ENCODE results near the gene DOCK1. TPM values are rescaled to one million over a fixed set of nuclear protein-coding genes. Genes with fewer than 3 reads are reported as not detected.

Gene DOCK1
- total RNA-seq, 2 donors from 2014 or later, result 0.34 to 0.67 TPM

DNA sequence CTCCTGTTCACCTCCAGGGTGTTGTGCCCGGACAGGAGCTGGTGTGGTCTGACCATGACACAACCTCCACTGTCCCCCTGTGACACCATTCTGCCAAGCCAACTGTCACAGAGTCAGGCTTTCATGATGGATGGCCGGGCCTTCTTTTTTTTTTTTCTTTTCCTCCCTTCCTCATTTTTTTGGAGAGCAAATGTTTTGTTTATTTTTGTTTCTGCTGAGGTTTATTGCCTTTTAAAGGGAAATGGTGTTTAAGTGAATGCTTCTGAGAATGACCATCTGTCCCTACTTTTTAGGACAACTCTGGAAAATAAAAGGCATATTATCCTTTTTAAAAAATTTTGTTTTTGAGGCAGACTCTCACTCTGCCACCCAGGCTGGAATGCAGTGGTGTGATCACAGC, 528.8 kb downstream of the DOCK1 start:
- Mint-ChIP-seq H3K27ac (no peak overlapping the region), H3K4me1 (no peaks in the 10 kb centered on the region), H3K36me3 (ENCODE audit: low read depth) (no peaks in the 10 kb centered on the region), H3K9me3 (no peaks in the 10 kb centered on the region), H3K27me3 (no peaks in the 10 kb centered on the region), H3K4me3 (no peak overlapping the region)
- no peak for ATAC-seq (replicated peaks)

DNA sequence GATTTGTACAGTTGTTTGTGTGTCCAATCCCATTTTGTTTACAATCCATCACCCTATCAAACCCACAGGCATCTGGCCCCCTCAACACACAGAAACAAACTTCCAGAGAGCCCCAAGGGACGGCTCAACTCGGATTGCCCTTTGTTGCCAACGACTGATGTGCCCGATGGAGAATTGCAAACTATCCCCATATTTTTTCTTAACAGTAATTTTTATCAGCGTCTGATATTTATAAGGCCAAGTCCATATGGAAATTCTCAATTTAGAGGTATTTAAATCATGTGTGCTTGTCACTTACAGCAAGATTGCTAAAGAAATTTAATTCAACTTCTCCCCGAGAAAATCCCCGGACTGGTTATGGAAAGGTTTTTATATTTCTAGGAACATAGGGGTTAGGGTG, 530.0 kb downstream of the DOCK1 start:
- no peak for ATAC-seq (replicated peaks)
- H3K4me3 Mint-ChIP-seq, result no peak overlapping the region

DNA sequence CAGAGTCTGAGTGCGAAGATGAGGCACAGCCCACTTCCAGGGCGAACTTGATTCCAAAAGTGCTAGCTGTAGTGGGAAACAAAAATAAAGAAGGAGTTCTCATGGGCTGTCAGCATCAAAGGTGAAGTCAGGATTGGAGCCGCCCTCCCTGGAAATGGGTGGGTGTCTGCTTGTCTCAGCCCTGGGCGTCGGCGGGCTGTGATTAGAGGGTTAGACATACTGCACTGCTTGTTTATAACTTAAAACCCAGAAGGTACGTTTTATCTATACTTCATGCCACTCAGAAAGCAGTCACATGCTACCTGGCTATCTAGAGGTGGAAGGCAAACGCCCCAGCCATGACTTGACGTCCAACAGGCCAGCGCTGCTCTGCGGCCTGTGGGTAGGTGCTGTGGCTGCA, 535.1 kb downstream of the DOCK1 start:
- H3K36me3 Mint-ChIP-seq (ENCODE audit: low read depth), result no peaks in the 10 kb centered on the region
- ATAC-seq (replicated peaks), result no peak

More for the DNA sequence above, 530.0 kb downstream of the DOCK1 start:
- Mint-ChIP-seq H3K9me3 (no peaks in the 10 kb centered on the region), H3K27me3 (no peaks in the 10 kb centered on the region), H3K27ac (no peak overlapping the region), H3K36me3 (ENCODE audit: low read depth) (no peaks in the 10 kb centered on the region), H3K4me1 (no peaks in the 10 kb centered on the region)

DNA sequence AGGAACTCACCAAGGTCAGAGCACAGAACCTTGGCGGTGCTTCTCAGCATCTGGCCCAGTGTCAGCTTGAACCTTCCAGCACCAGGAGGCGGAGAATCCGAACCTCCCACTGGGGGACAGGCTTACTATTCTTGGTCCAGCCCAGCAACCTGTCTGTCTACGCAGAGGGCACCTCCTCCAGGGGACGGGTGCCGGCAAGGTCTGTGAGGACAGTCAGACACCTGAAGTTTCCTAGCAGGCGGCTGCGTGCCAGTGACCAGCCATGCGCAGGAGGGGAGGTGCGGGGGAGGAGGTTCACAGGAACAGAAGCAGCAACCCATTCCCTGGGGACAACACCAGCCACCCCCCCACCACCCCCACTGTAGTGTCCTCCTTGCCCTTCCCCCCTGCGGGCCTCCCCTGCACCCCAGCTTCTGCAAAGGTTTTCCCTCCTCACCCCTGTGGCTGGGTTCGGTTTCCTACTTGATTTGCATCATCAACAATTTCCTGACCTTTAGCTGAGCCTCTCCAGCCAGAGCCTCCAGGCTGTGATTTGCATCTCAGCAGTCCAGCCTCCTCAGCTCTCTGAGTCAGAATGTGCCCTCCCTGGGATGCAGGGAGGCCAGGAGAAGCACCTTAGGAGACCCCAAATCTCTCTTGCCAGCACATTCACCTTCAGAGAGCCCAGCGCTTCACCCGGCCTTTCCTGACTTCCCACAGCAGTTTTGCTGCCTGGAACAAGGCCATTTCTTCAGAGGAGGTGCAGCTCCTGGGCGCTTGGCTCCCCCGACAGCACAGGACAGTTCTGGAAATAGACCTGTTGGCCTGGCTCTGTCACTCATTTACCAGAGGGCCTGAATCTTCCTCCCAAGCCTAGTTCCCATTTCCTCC, 536.4 kb downstream of the DOCK1 start:
- Mint-ChIP-seq H3K27me3 (no peaks in the 10 kb centered on the region), H3K36me3 (ENCODE audit: low read depth) (no peaks in the 10 kb centered on the region), H3K9me3 (no peaks in the 10 kb centered on the region), H3K4me1 (no peaks in the 10 kb centered on the region), H3K27ac (no peak overlapping the region), H3K4me3 (no peak overlapping the region)
- ATAC-seq (replicated peaks), result no peak

More for the DNA sequence above, 535.1 kb downstream of the DOCK1 start:
- Mint-ChIP-seq H3K27me3 (no peaks in the 10 kb centered on the region), H3K4me1 (no peaks in the 10 kb centered on the region), H3K27ac (no peak overlapping the region), H3K4me3 (no peak overlapping the region), H3K9me3 (no peaks in the 10 kb centered on the region)

DNA sequence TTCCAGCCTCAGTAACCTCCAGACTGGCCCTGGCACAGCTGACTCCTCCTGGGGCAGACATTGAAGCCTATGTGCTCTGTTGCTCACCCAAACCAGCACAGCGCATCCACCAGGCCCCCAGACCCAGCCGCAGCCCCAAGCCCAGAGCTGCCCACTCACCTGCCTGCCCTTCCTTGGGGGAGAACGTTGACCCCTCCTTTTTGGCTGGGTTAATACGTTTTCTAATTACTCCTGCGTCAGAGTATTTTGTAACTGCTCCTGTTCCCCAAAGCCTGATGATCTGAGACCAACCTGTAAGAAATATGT, 536.9 kb downstream of the DOCK1 start:
- Mint-ChIP-seq H3K4me3 (no peak overlapping the region), H3K4me1 (no peaks in the 10 kb centered on the region), H3K9me3 (no peaks in the 10 kb centered on the region), H3K27ac (no peak overlapping the region), H3K27me3 (no peaks in the 10 kb centered on the region), H3K36me3 (ENCODE audit: low read depth) (no peaks in the 10 kb centered on the region)
- no peak for ATAC-seq (replicated peaks)

DNA sequence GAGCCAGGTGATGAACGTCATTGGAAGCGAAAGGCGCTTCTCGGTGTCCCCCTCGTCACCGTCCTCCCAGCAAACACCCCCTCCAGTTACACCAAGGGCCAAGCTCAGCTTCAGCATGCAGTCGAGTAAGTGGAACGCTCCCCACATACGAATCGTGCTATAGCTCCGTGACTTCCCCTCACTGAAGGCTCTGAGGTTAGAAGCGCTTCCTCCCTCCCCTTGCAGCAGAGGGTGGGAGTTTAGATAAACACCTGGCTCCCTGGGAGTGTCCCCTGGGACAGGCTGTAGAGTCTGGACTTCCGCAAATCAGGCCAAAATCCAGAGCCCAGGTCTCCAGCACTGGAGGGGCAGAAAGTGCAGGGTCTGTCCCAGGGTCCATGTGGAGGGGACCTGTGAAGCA, 538.9 kb downstream of the DOCK1 start:
- no peak for ATAC-seq (replicated peaks)
- Mint-ChIP-seq H3K36me3 (ENCODE audit: low read depth) (no peaks in the 10 kb centered on the region), H3K27ac (no peak overlapping the region), H3K4me1 (no peaks in the 10 kb centered on the region), H3K4me3 (no peak overlapping the region), H3K27me3 (no peaks in the 10 kb centered on the region), H3K9me3 (no peaks in the 10 kb centered on the region)

DNA sequence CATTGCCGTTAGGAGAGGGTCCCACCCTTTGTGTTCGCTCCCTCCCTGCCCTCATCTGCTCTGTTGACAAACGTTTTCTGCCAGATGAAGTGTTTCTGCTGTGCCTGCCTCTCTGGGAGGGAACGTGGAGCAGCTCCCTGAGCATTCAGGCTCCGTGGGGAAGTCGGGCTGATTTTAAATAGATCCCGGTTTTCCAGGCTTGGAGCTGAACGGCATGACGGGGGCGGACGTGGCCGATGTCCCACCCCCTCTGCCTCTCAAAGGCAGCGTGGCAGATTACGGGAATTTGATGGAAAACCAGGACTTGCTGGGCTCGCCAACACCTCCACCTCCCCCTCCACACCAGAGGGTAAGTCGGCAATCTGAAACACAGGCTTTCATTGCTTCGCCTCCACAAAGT, 542.0 kb downstream of the DOCK1 start:
- Mint-ChIP-seq H3K27me3 (no peaks in the 10 kb centered on the region), H3K4me3 (no peak overlapping the region), H3K9me3 (no peaks in the 10 kb centered on the region), H3K4me1 (no peaks in the 10 kb centered on the region), H3K27ac (no peak overlapping the region), H3K36me3 (ENCODE audit: low read depth) (no peaks in the 10 kb centered on the region)
- no peak for ATAC-seq (replicated peaks)

DNA sequence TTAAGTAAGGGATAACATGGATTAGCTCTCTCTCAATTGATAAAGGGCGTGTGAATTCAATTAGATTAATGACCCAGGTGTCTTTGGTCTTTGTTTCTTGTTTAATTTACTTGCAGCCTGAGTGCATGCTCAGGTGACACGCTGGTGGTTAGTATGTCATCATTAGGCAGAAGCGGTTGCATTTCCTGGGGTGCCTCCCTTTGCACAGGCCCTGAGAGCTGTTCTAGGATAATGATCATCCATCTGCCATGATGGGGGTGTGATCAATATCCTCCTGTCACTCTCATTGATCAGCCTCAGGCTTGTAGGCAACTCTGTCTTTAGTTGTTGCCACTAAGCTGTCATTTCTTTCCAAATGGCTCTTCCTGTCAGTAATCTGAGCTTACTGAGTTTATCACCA, 544.3 kb downstream of the DOCK1 start:
- no peak overlapping the region for H3K27ac Mint-ChIP-seq
- no peaks in the 10 kb centered on the region for H3K36me3 Mint-ChIP-seq (ENCODE audit: low read depth)
- no peaks in the 10 kb centered on the region for H3K9me3 Mint-ChIP-seq
- H3K4me3 Mint-ChIP-seq, result no peak overlapping the region
- no peaks in the 10 kb centered on the region for H3K27me3 Mint-ChIP-seq
- H3K4me1 Mint-ChIP-seq, result no peaks in the 10 kb centered on the region
- ATAC-seq (replicated peaks), result no peak

DNA sequence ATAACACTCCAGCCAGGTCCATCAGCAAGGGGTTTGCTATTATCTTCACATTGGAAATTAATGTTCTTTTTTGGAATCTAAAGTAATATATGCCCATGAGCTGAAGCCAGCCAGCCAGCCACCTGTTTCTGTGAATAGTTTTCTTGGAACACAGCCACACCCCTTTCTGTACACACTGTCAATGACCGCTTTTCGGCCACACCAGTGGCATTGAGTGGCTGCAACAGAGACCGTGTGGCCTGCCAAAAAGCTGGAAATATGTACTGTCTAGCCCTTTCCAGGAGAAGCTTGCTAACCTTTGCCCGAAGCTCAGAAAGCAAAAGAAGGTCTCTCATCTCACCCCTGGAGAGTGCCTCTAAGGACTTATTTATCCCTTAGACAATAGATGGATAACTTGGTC, 545.4 kb downstream of the DOCK1 start:
- ATAC-seq (replicated peaks), result no peak
- Mint-ChIP-seq H3K9me3 (no peaks in the 10 kb centered on the region), H3K4me1 (no peaks in the 10 kb centered on the region), H3K27me3 (no peaks in the 10 kb centered on the region), H3K27ac (no peak overlapping the region), H3K36me3 (ENCODE audit: low read depth) (no peaks in the 10 kb centered on the region), H3K4me3 (no peak overlapping the region)

DNA sequence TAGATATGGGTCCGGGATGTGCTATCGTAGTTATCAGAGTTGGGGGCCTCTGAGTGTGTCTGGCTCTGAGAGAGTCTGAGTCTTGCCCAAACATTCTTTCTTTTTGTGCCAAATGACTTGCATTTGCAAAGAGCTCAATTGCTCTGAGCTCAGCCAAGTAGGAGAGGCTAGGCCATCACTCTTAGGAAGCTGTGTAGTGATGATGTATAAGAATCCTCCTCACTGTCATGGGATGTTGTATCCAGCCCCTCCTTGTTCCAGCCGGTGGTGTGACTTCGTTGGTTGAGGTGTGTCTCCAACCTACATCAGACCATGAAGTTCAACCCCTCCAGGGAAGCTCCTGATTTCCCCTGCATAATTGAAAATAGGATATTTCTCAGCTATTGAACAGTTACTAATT, 546.4 kb downstream of the DOCK1 start:
- Mint-ChIP-seq H3K4me3 (no peak overlapping the region), H3K36me3 (ENCODE audit: low read depth) (no peaks in the 10 kb centered on the region), H3K27ac (no peak overlapping the region), H3K9me3 (peaks cover 5% of the 10 kb centered on the region), H3K4me1 (no peaks in the 10 kb centered on the region), H3K27me3 (peaks cover 7% of the 10 kb centered on the region)
- no peak for ATAC-seq (replicated peaks)

DNA sequence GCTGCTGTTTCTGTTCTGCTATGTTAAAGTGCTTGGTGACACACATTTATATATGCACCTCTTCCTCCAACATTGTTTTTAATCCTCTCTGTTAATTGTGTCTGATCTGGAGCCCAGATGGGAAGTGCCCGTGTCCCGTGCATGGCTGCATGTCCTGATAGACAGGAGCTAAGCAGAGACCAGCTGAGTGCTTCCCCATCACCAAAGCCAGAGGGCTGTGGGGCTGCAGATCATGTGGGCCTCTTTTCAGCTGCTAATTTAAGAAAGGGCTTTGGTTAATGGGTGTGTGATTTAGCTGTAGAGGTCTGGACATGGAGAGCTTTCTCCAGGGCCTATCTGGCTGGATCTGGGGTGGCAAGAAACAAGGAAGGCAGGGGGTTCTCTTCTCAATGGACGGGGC, 547.3 kb downstream of the DOCK1 start:
- no peak overlapping the region for H3K27ac Mint-ChIP-seq
- H3K36me3 Mint-ChIP-seq (ENCODE audit: low read depth), result no peaks in the 10 kb centered on the region
- no peak overlapping the region for H3K4me3 Mint-ChIP-seq
- no peaks in the 10 kb centered on the region for H3K4me1 Mint-ChIP-seq
- peaks cover 7% of the 10 kb centered on the region for H3K27me3 Mint-ChIP-seq
- no peak for ATAC-seq (replicated peaks)
- H3K9me3 Mint-ChIP-seq, result peaks cover 5% of the 10 kb centered on the region

DNA sequence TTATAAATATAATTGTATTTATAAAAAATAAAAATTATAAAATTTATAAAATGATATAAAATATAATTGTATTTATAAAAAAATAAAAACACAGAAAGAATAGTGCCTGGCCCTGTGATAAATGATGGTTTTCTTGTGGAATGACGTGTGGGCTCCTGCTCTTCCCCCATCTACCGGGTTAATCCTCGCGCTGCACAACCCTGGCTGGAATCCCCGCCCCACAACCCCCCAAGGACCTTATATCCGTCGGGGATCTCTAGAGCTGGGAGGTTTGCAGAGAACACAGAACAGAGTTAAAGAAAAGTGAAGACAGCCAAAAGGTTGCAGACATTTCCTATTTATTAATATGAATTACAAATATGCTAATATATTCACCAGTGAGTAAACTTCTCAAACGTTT, 548.5 kb downstream of the DOCK1 start:
- Mint-ChIP-seq H3K36me3 (ENCODE audit: low read depth) (no peaks in the 10 kb centered on the region), H3K27me3 (peaks cover 7% of the 10 kb centered on the region), H3K9me3 (peaks cover 9% of the 10 kb centered on the region), H3K4me1 (no peaks in the 10 kb centered on the region), H3K27ac (no peak overlapping the region), H3K4me3 (no peak overlapping the region)
- no peak for ATAC-seq (replicated peaks)

DNA sequence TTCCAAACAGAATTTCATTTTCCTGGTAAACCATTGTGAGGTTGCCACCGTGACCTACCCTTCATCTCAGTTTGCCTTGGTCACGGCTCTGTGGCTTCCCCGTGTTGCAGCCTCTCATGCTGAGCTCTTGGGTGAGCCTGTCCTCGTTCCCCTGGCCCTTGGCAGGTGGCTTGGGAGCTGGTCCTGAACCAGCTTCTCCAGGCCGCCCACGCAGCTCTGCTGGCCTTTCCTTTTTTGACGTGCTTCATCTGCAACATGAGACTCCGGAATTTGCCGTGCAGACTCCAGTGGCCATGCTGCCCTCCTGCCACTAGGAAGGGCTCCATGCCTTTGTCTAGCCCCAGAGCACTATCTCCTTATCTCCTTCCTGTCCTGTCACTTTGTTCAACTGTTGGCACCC, 550.9 kb downstream of the DOCK1 start:
- H3K36me3 Mint-ChIP-seq (ENCODE audit: low read depth), result no peaks in the 10 kb centered on the region
- peaks cover 7% of the 10 kb centered on the region for H3K27me3 Mint-ChIP-seq
- H3K27ac Mint-ChIP-seq, result no peak overlapping the region
- peaks cover 9% of the 10 kb centered on the region for H3K9me3 Mint-ChIP-seq
- no peaks in the 10 kb centered on the region for H3K4me1 Mint-ChIP-seq
- no peak overlapping the region for H3K4me3 Mint-ChIP-seq
- ATAC-seq (replicated peaks), result no peak

DNA sequence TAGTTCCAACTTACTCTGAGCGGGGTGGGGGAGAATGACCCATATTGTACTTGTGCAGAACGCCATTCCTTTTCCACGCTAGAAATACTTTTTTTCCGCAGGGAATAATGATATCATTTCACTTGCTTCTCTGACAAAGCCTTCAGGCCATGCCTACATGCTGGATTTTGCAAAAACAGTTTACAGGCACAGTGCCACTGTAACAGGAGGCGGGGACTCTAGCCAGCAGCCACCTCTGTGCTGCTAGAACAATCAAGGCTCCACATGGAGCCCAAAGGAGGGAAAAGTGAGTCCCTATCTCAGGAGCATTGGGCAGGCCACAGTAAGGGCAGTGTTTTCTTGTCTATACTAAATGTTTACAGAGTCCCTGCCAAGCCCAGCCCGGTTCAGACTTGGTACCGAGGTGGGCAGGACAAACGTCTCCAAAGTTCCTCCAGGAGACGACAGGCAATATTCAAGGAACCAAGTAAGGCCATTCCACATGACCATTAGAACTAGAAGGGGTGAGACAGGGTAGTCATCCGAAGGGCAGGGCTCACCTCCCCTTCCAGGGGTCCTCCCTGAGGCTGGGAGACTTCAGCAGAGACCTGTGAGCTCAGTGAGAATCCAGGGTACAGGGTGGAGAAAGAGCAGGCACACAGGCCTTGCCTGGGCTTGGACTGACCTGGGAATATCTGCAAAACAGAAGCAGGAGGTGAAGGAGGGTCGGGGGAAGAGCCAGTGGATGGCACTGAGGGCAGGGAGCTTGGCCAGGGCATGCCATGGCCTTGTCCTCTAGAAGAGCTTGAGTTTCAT, 553.0 kb downstream of the DOCK1 start:
- Mint-ChIP-seq H3K36me3 (ENCODE audit: low read depth) (no peaks in the 10 kb centered on the region), H3K4me1 (no peaks in the 10 kb centered on the region), H3K27ac (no peak overlapping the region), H3K9me3 (peaks cover 9% of the 10 kb centered on the region), H3K27me3 (peaks cover 7% of the 10 kb centered on the region), H3K4me3 (no peak overlapping the region)
- no peak for ATAC-seq (replicated peaks)

DNA sequence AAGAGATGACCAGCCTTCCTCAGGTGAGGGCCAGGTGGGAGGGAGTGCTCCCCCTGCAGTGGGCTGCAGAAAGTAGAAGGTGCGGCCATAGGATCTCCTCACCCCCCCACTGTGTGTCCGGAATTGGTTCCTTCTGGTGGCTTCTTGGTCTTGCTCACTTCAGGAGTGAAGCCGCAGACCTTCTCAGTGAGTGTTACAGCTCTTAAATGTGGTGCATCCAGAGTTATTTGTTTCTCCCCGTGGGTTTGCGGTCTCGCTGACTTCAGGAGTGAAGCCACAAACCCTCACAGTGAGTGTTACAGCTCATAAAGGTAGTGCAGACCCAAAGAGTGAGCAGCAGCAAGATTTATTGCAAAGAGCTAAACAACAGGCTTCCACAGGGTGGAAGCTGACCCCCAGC, 553.6 kb downstream of the DOCK1 start:
- H3K27ac Mint-ChIP-seq, result no peak overlapping the region
- H3K4me1 Mint-ChIP-seq, result no peaks in the 10 kb centered on the region
- H3K27me3 Mint-ChIP-seq, result peaks cover 7% of the 10 kb centered on the region
- peaks cover 9% of the 10 kb centered on the region for H3K9me3 Mint-ChIP-seq
- ATAC-seq (replicated peaks), result no peak
- H3K4me3 Mint-ChIP-seq, result no peak overlapping the region
- H3K36me3 Mint-ChIP-seq (ENCODE audit: low read depth), result no peaks in the 10 kb centered on the region
